SK-N-SH (cell line): ENCODE data around the gene CDK18. TPM values are rescaled to one million over a fixed set of nuclear protein-coding genes. Genes with fewer than 3 reads are reported as not detected.

Source experiments
- CTCF ChIA-PET: fragments of 300-600, 350-600 bp; formaldehyde crosslinking; extraction: SDS; loops from one replicate; lab custom pipeline; 2021; lab: Yijun Ruan, JAX
- POLR2A ChIA-PET: fragments of 350-600 bp; sonication (Branson Sonifier 250); formaldehyde crosslinking; extraction: SDS; loops from one replicate; lab custom pipeline; 2020; ENCODE audit warnings: antibody characterized with exemption, inconsistent platforms; lab: Yijun Ruan, JAX
- DNase-seq: peaks from one replicate; pipeline ENCODE4 v3.0.0; 2012
- H2AFZ ChIP-seq: fragments of 200-600 bp; sonication (generic); 2 replicates; pipeline ENCODE4 v1.8.1; 2016; ENCODE audit warnings: antibody characterized with exemption, mild to moderate bottlenecking, low read depth
- H3F3A ChIP-seq: fragments of 200-600 bp; sonication (generic); replicated peaks from 2 replicates; pipeline ENCODE3; 2016; ENCODE audit warnings: antibody characterized with exemption, mild to moderate bottlenecking; ENCODE audit not compliant: insufficient read depth
- H3K27ac ChIP-seq, 2 experiments: fragments of 200-500 bp in 1 of 2; fragments of 200-600 bp in 1 of 2; sonication (Bioruptor generic) in 1 of 2; sonication (generic), shearing (Covaris generic) in 1 of 2; 2 replicates each; pipeline versions ENCODE4 v1.5.1 to v1.6.1; 2014 to 2016; ENCODE audit warnings: low read depth in 2 of 2, inconsistent platforms in 1 of 2, low read length in 1 of 2, mild to moderate bottlenecking in 1 of 2, mixed read lengths in 1 of 2
- H3K27me3 ChIP-seq: fragments of 200-600 bp; sonication (generic), shearing (Covaris generic); 2 replicates; pipeline ENCODE4 v1.6.1; 2016; ENCODE audit warnings: mixed run types; ENCODE audit not compliant: insufficient read depth
- H3K36me3 ChIP-seq, 2 experiments: fragments of 200-500 bp in 1 of 2; fragments of 200-600 bp in 1 of 2; sonication (Bioruptor generic) in 1 of 2; sonication (generic) in 1 of 2; replicated peaks in 1 of 2; 2 replicates each; pipeline versions ENCODE3 to v1.5.1; 2014 to 2016; ENCODE audit warnings: low read length in 1 of 2, mild to moderate bottlenecking in 1 of 2; ENCODE audit not compliant: insufficient read depth in 2 of 2, control insufficient read depth in 1 of 2
- H3K4me1 ChIP-seq, 2 experiments: fragments of 200-500 bp in 1 of 2; fragments of 200-600 bp in 1 of 2; sonication (Bioruptor generic) in 1 of 2; sonication (generic), shearing (Covaris generic) in 1 of 2; 2 replicates each; pipeline versions ENCODE4 v1.5.1 to v1.6.1; 2014 to 2016; ENCODE audit warnings: low read depth in 1 of 2, low read length in 1 of 2, mixed run types in 1 of 2; ENCODE audit not compliant: insufficient read depth in 2 of 2, control insufficient read depth in 1 of 2
- H3K4me2 ChIP-seq: fragments of 200-600 bp; sonication (generic), shearing (Covaris generic); 2 replicates; pipeline ENCODE4 v1.6.1; 2017; ENCODE audit warnings: mixed run types
- H3K4me3 ChIP-seq, 2 experiments: fragments of 200-500 bp in 1 of 2; fragments of 200-600 bp in 1 of 2; sonication (Bioruptor generic) in 1 of 2; sonication (generic), shearing (Covaris generic) in 1 of 2; 2 replicates each; pipeline versions ENCODE4 v1.5.1 to v1.8.1; 2014 to 2016; ENCODE audit warnings: low read depth in 2 of 2, inconsistent platforms in 1 of 2, low read length in 1 of 2, mild to moderate bottlenecking in 1 of 2, mixed read lengths in 1 of 2, moderate library complexity in 1 of 2
- H3K79me2 ChIP-seq: fragments of 200-600 bp; sonication (generic); 2 replicates; pipeline ENCODE4 v1.8.1; 2017; ENCODE audit warnings: mild to moderate bottlenecking; ENCODE audit not compliant: insufficient read depth
- H3K9ac ChIP-seq: fragments of 200-600 bp; sonication (generic); 2 replicates; pipeline ENCODE4 v1.6.1; 2017; ENCODE audit warnings: mixed run types
- H3K9me2 ChIP-seq: fragments of 200-600 bp; sonication (generic); 2 replicates; pipeline ENCODE4 v1.6.1; 2017; ENCODE audit warnings: mixed run types
- H3K9me3 ChIP-seq: fragments of 200-600 bp; sonication (generic); 2 replicates; pipeline ENCODE4 v1.6.1; 2017; ENCODE audit warnings: mixed run types, mild to moderate bottlenecking, moderate library complexity
- H4K20me1 ChIP-seq: fragments of 200-600 bp; sonication (generic); 2 replicates; pipeline ENCODE4 v1.6.1; 2017; ENCODE audit warnings: mild to moderate bottlenecking, mixed run types; ENCODE audit not compliant: insufficient read depth
- CTCF ChIP-seq: fragments of 200-600 bp; sonication (generic); IDR thresholded peaks from 2 replicates; pipeline ENCODE4 v1.6.1; 2017; ENCODE audit warnings: antibody characterized with exemption, mild to moderate bottlenecking, moderate library complexity
- ELF1 ChIP-seq: IDR thresholded peaks from 2 replicates; pipeline ENCODE4 v1.4.0; 2012
- EP300 ChIP-seq, 2 experiments: IDR thresholded peaks; 2 replicates each; pipeline versions ENCODE4 v1.4.0 to v1.6.1; 2012; ENCODE audit warnings: borderline replicate concordance in 1 of 2, low read depth in 1 of 2, low read length in 1 of 2
- FOXM1 ChIP-seq: IDR thresholded peaks from 2 replicates; pipeline ENCODE4 v1.4.0; 2012; ENCODE audit warnings: low read depth, mild to moderate bottlenecking
- GATA2 ChIP-seq: sonication (generic); formaldehyde crosslinking; IDR thresholded peaks from 2 replicates; pipeline ENCODE4 v1.5.0; 2020; ENCODE audit warnings: mild to moderate bottlenecking, missing genetic modification reagents
- JUND ChIP-seq: IDR thresholded peaks from 2 replicates; pipeline ENCODE4 v1.4.0; 2012
- MEF2A ChIP-seq: IDR thresholded peaks from 2 replicates; pipeline ENCODE4 v1.4.0; 2012; ENCODE audit warnings: low read depth, borderline replicate concordance
- MXI1 ChIP-seq: IDR thresholded peaks from 2 replicates; pipeline ENCODE4 v1.6.1; 2012; ENCODE audit warnings: mild to moderate bottlenecking, low read depth, low read length, improper control_type of control experiment
- NRF1 ChIP-seq: IDR thresholded peaks from 2 replicates; pipeline ENCODE4 v1.6.1; 2012; ENCODE audit warnings: low read depth, mild to moderate bottlenecking, low read length
- POLR2AphosphoS5 ChIP-seq: IDR thresholded peaks from 2 replicates; pipeline ENCODE4 v1.6.1; 2012; ENCODE audit warnings: low read depth, low read length
- RAD21 ChIP-seq: IDR thresholded peaks from 2 replicates; pipeline ENCODE4 v1.6.1; 2012; ENCODE audit warnings: mild to moderate bottlenecking, low read length
- RCOR1 ChIP-seq: fragments of 150-350 bp; IDR thresholded peaks from 2 replicates; pipeline ENCODE4 v1.6.1; 2017; ENCODE audit warnings: antibody characterized with exemption, low read length
- REST ChIP-seq: IDR thresholded peaks from 2 replicates; pipeline ENCODE4 v1.6.1; 2012; ENCODE audit warnings: mild to moderate bottlenecking, low read depth, low read length, moderate library complexity
- RFX5 ChIP-seq: IDR thresholded peaks from 2 replicates; pipeline ENCODE4 v1.6.1; 2012; ENCODE audit warnings: mild to moderate bottlenecking, improper control_type of control experiment, low read length
- SMC3 ChIP-seq: IDR thresholded peaks from 2 replicates; pipeline ENCODE4 v1.6.1; 2012; ENCODE audit warnings: low read depth, low read length, improper control_type of control experiment
- TCF12 ChIP-seq: IDR thresholded peaks from 2 replicates; pipeline ENCODE4 v1.4.0; 2012
- YY1 ChIP-seq: IDR thresholded peaks from 2 replicates; pipeline ENCODE4 v1.4.0; 2012; ENCODE audit warnings: low read depth, mild to moderate bottlenecking
- ZBTB33 ChIP-seq: IDR thresholded peaks from 2 replicates; pipeline ENCODE4 v1.4.0; 2012; ENCODE audit warnings: low read depth, borderline replicate concordance
- WGBS: methylation state at CpG from one replicate; pipeline ENCODE4 v1.1.6; 2017; ENCODE audit warnings: low lambda C conversion rate; 5-methylcytosine and 5-hydroxymethylcytosine counted together
- polyA plus RNA-seq, 3 experiments: library from polyadenylated mRNA; depleted of rRNA; stranded (reverse); fragments of >200 nt; gene quantifications; 2 replicates each; pipeline ENCODE4 v1.2.3, GENCODE V29; 2012

Gene CDK18
- polyA plus RNA-seq, 1 of the 3 experiments (the other 2 are of a cell fraction) = 2.5 TPM

GRCh38 chr1:205521686-205522085 is 17.2 kb downstream of the CDK18 start:
- WGBS = 68% methylated on average over 5 of the region's 7 CpGs
- Histone ChIP-seq H2AFZ (no peak overlapping the region), H3K9me3 (no peaks in the 10 kb centered on the region), H3K27me3 (no peaks in the 10 kb centered on the region), H3K9ac (no peak overlapping the region), H3K36me3 (no peaks in the 10 kb centered on the region), H3K9me2 (no peaks in the 10 kb centered on the region), H3K4me2 (no peak overlapping the region), H3K27ac (no peak overlapping the region), H3K4me1 (peaks cover 6 to 20% of the 10 kb centered on the region in 2 experiments; a peak in 2 of 4 replicates), H3F3A (no peaks in the 10 kb centered on the region), H3K79me2 (no peaks in the 10 kb centered on the region), H4K20me1 (no peaks in the 10 kb centered on the region)
- DNase-seq = no peak
- CTCF ChIA-PET = interaction anchor here (1.0 to 24.3 kb wide), 6 partner anchors 11 to 168 kb away, joined by 3 to 1333 read pairs (median 65); partner anchors contain the start of gene CDK18
- TF ChIP-seq YY1 (no peak), RFX5 (no peak), JUND (no peak), POLR2AphosphoS5 (no peak), FOXM1 (no peak), ELF1 (no peak), SMC3 (no peak), CTCF (no peak), RAD21 (no peak), GATA2 (CRISPR knock-in tag) (no peak), ZBTB33 (no peak), TCF12 (no peak)
- TF ChIP-seq, all 33 proteins: peak for 0
- H3K4me3 ChIP-seq = no peak overlapping the region
- POLR2A ChIA-PET = no interaction called here

GRCh38 chr1:205522692-205523091 is 18.2 kb downstream of the CDK18 start:
- no peaks in the 10 kb centered on the region for H3K79me2 ChIP-seq
- H3K9ac ChIP-seq = no peak overlapping the region
- no peak overlapping the region for H3K27ac ChIP-seq
- ChIA-PET CTCF (interaction anchor here (0.7 to 24.3 kb wide), 14 partner anchors 10 to 249 kb away, joined by 3 to 1333 read pairs (median 26); partner anchors contain the start of gene CDK18), POLR2A (no interaction called here)
- DNase-seq = no peak
- no peaks in the 10 kb centered on the region for H3K9me3 ChIP-seq
- H4K20me1 ChIP-seq = no peaks in the 10 kb centered on the region
- WGBS = 82% methylated on average over 5 of the region's 5 CpGs
- no peaks in the 10 kb centered on the region for H3K9me2 ChIP-seq
- no peak overlapping the region for H3K4me3 ChIP-seq
- no peak overlapping the region for H2AFZ ChIP-seq
- H3F3A ChIP-seq = no peaks in the 10 kb centered on the region
- peaks cover 6 to 15% of the 10 kb centered on the region in 2 experiments; a peak in 2 of 4 replicates for H3K4me1 ChIP-seq
- no peak overlapping the region for H3K4me2 ChIP-seq
- H3K36me3 ChIP-seq = no peaks in the 10 kb centered on the region
- no peaks in the 10 kb centered on the region for H3K27me3 ChIP-seq
- TF ChIP-seq REST (no peak), GATA2 (CRISPR knock-in tag) (no peak), RCOR1 (no peak), MEF2A (no peak), MXI1 (no peak), EP300 (IDR thresholded peaks at IDR 0.05; ENCODE audit: borderline replicate concordance in 1 of 2, low read depth in 1 of 2, low read length in 1 of 2) (no peak), ZBTB33 (no peak), FOXM1 (no peak), NRF1 (no peak)
